Measurements from ENCODE around the gene KAZN. TPM values are rescaled to one million over a fixed set of nuclear protein-coding genes. Genes with fewer than 3 reads are reported as not detected.

The KAZN gene
- total RNA-seq, 2 donors from 2014 or later: 3.4 to 12.2 TPM

DNA sequence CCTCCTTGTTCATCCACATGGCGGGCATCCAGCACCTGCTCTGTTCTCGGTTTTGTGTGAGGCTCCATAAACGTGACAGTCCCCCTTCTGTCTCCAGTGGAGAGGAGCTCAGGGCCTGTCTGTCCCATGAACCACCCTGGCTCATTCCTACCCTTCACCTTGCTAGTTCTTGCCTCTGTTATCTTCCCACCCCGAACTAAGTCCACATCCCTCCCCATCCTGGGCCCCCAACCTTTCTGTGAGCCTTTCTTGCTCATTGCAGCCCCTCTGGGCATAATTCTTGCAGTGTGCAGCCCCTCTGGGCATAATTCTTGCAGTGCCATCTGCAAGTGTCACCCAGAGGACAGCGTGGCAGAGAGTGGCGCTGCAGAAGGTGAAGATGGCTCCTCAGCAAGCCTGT lies 338.3 kb downstream of the KAZN start:
- no peak for DNase-seq
- TF ChIP-seq, protein P1, sequence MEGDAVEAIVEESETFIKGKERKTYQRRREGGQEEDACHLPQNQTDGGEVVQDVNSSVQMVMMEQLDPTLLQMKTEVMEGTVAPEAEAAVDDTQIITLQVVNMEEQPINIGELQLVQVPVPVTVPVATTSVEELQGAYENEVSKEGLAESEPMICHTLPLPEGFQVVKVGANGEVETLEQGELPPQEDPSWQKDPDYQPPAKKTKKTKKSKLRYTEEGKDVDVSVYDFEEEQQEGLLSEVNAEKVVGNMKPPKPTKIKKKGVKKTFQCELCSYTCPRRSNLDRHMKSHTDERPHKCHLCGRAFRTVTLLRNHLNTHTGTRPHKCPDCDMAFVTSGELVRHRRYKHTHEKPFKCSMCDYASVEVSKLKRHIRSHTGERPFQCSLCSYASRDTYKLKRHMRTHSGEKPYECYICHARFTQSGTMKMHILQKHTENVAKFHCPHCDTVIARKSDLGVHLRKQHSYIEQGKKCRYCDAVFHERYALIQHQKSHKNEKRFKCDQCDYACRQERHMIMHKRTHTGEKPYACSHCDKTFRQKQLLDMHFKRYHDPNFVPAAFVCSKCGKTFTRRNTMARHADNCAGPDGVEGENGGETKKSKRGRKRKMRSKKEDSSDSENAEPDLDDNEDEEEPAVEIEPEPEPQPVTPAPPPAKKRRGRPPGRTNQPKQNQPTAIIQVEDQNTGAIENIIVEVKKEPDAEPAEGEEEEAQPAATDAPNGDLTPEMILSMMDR (IDR thresholded peaks at IDR 0.05): no peak
- TF ChIP-seq POLR2A (IDR thresholded peaks at IDR 0.05): no peak
- no peaks in the 10 kb centered on the region for H3K27me3 ChIP-seq
- no peaks in the 10 kb centered on the region for H3K9me3 ChIP-seq
- H3K4me3 ChIP-seq: no peak overlapping the region
- intact Hi-C loops (cut with DNase I): no loop called here
- no peaks in the 10 kb centered on the region for H3K36me3 ChIP-seq (replicated peaks in 1 of 2; ENCODE audit: insufficient read depth in 1 of 2, low read depth in 2 of 2)
- ATAC-seq: no peak
- WGBS, 2 donors: 80 to 85% methylated on average over 6 of the region's 6 CpGs
- H3K27ac ChIP-seq: no peak overlapping the region
- H3K4me1 ChIP-seq: no peaks in the 10 kb centered on the region

DNA sequence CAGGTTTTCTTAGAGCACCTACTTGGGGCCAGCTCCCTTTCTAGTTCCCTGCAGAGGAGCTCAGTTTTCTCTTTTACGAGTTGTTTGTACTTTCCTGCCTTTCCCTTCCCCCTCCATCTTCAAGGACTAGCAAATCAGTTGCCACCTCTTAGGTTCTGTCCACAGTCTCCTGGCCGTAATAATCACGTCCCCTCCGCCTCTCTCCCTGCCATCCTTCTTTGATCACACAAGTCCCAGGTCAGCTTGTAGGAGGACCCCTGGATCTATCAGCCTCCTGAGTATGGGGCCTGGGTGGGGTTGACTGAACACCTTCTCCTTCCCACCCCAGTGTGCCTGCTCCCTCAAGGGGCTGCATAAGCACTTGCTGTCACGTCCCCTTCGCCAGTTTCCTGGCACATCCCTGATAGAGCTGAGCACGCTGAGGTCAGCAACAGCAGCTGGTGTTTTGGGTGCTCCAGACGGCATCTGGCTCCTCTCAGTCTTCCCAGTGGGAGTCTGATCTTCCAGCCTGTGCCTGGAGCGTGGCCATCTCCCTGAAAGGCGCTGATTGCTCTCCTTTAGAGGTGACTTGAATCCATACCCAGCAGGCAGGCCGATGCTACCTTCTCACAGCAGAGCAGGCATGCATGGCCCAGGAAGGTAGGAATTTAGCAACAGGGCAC lies 338.9 kb downstream of the KAZN start:
- no peak for TF ChIP-seq POLR2A (IDR thresholded peaks at IDR 0.05)
- TF ChIP-seq, protein P1 (IDR thresholded peaks at IDR 0.05): no peak
- H3K36me3 ChIP-seq (replicated peaks in 1 of 2; ENCODE audit: insufficient read depth in 1 of 2, low read depth in 2 of 2): no peaks in the 10 kb centered on the region
- peaks cover 1% of the 10 kb centered on the region for H3K4me1 ChIP-seq
- no peaks in the 10 kb centered on the region for H3K9me3 ChIP-seq
- intact Hi-C loops (cut with DNase I): no loop called here
- H3K27ac ChIP-seq: no peak overlapping the region
- WGBS, 2 donors: 89 to 90% methylated on average over 11 of the region's 11 CpGs
- no peak for DNase-seq
- no peaks in the 10 kb centered on the region for H3K27me3 ChIP-seq
- no peak for ATAC-seq
- no peak overlapping the region for H3K4me3 ChIP-seq

DNA sequence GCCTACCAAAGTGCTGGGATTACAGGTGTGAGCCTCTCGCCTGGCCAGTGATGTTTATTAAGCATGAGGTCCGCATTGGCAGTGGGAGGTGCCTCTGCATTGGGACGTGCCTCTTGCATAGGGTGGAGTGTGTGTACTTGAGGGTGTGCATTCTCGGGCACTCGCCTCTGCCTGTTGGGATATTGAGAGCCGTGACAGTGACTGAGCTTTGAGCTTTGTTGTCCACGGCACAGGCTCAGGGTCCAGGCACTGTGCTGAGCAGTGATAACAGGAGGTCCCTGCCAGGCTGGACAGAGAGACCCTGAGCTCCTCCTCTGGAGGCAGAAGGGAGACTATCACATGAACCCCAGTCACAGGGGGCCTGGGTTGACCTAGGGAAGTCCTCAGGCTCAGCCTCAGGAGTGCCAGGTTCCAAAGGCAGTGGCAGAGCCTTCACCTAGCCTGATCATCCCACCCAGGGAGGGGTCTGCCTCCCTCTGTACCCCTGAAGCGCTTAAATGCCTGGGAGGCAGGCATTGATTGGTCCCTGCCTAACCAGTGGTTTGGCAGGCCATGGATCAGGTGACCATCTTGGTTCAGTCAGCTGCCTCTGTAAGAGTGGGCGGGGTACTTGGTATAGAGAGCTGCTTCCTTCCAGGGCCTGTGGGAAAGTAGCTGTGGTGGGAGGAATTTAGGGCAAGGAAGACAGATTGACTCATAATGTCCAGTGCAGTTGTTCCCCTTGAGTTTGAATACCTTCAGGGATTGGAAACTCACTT lies 341.2 kb downstream of the KAZN start:
- Histone ChIP-seq H3K27me3 (no peaks in the 10 kb centered on the region), H3K36me3 (replicated peaks in 1 of 2; ENCODE audit: insufficient read depth in 1 of 2, low read depth in 2 of 2) (no peaks in the 10 kb centered on the region), H3K4me1 (peaks cover 13% of the 10 kb centered on the region), H3K27ac (no peak overlapping the region), H3K4me3 (no peak overlapping the region), H3K9me3 (no peaks in the 10 kb centered on the region)
- 69 to 85% methylated on average over 6 to 9 of the region's 9 CpGs for WGBS, 2 donors
- no peak for ATAC-seq
- intact Hi-C loops (cut with DNase I): no loop called here
- no peak for DNase-seq
- TF ChIP-seq POLR2A (IDR thresholded peaks at IDR 0.05): no peak
- TF ChIP-seq, protein P1 (IDR thresholded peaks at IDR 0.05): no peak

DNA sequence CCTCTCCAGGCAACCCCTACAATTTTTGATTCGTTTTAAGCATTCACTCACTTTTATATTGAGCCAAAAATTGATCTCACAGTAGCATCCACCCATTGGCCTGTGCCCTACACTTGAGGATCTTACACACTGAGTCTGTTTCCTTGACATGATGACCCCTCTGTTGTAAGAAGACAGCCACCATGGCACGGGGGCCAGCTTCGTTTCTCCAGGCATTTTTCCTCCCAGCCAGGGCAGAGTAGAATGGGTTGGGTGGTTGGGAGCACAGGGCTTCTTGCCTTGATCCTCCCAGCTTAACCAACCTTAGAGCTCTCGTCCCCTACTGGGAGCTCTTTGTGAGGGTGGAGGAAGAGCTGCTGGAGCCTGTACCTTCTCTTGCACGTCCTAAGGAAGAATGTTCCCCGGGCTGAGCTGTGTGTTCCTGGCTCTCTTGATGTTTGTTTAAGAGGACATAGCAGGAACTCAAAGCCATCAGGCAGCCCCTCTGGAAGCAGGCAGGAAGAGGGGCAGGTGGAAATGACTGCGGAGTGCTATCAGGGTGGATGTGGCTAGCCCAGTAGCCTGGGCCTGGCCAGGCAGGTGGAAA lies 341.9 kb downstream of the KAZN start:
- intact Hi-C loops (cut with DNase I): no loop called here
- H3K27me3 ChIP-seq: no peaks in the 10 kb centered on the region
- 67 to 81% methylated on average over 7 of the region's 7 CpGs for WGBS, 2 donors
- H3K36me3 ChIP-seq (replicated peaks in 1 of 2; ENCODE audit: insufficient read depth in 1 of 2, low read depth in 2 of 2): no peaks in the 10 kb centered on the region
- TF ChIP-seq, protein P1 (IDR thresholded peaks at IDR 0.05): no peak
- no peak for TF ChIP-seq POLR2A (IDR thresholded peaks at IDR 0.05)
- no peak for ATAC-seq
- no peak overlapping the region for H3K27ac ChIP-seq
- H3K9me3 ChIP-seq: no peaks in the 10 kb centered on the region
- DNase-seq: no peak
- no peak overlapping the region for H3K4me3 ChIP-seq
- peaks cover 18% of the 10 kb centered on the region for H3K4me1 ChIP-seq

Measured in body of pancreas (tissue), 4 donors.